HG03135 (cell line): ENCODE measurements around the gene DMPK.

Experiments used
- ATAC-seq: cut with Tn5 transposase; IDR thresholded peaks from one replicate; pipeline ENCODE4 v1.9.1; 2021; ENCODE audit warnings: mild to moderate bottlenecking, moderate library complexity; ENCODE audit not compliant: unreplicated experiment

The DMPK gene

DNA sequence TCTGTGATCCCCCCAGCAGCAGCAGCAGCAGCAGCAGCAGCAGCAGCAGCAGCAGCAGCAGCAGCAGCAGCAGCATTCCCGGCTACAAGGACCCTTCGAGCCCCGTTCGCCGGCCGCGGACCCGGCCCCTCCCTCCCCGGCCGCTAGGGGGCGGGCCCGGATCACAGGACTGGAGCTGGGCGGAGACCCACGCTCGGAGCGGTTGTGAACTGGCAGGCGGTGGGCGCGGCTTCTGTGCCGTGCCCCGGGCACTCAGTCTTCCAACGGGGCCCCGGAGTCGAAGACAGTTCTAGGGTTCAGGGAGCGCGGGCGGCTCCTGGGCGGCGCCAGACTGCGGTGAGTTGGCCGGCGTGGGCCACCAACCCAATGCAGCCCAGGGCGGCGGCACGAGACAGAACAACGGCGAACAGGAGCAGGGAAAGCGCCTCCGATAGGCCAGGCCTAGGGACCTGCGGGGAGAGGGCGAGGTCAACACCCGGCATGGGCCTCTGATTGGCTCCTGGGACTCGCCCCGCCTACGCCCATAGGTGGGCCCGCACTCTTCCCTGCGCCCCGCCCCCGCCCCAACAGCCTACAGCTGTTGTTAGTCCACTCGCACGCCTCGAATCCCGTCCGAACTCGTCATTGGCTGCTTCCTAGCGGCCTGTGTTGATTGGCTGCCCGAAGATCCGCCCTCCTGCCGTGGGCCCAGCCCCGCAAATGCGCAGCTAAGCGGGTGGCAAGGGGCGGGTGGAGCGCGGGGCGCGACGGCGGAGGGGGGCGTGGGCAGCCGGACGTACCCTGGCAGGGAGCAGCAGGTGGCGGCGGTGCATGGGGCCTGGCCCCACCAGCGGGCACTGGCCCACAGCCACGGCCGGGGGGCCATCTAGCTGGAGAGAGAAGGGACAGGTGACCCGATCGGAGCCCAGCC, 11.8 kb downstream of the DMPK start:
- peak; percentile 50 for ATAC-seq

DNA sequence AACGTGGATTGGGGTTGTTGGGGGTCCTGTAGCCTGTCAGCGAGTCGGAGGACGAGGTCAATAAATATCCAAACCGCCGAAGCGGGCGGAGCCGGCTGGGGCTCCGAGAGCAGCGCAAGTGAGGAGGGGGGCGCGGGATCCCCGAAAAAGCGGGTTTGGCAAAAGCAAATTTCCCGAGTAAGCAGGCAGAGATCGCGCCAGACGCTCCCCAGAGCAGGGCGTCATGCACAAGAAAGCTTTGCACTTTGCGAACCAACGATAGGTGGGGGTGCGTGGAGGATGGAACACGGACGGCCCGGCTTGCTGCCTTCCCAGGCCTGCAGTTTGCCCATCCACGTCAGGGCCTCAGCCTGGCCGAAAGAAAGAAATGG, 12.5 kb downstream of the DMPK start:
- no peak for ATAC-seq

DNA sequence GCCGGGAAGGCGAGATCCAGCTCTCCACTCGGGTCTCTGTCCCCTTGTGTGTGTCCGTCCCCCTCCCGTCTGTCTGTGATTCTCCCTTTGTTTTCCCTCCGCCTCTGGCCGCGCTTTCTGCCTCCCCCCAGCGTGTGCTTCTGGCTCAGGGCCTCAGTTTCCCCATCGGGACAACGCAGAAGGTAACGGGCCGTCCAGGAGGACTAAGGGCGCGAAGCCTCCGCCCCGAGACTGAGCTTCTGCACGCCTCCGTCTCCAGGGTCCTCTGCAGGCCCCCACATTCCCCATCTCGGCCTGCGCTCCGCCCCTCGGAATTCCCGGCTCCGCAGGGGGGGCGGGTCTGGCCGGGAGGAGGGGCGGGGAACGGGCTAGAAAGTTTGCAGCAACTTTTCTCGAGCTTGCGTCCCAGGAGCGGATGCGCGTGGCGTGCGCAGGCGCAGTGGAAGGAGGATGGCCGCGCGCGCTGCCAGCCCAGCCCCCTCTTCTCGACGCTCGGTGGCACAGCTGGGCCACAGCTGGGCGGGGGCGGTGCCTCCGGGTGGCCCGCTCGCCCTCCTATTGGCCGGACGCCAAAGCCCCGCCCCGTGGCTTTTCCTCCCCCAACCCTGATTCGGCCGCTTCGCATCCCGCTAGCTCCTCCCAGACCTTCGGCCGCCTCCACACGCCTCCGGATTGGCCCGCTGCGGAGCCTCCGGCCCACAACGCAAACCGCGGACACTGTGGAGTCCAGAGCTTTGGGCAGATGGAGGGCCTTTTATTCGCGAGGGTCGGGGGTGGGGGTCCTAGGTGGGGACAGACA, 13.1 kb downstream of the DMPK start, which contains the start of gene SIX5:
Gene SIX5, minus strand, starts transcription at position 269 of the 799 bp plus-strand sequence. CDS start 408 bp downstream, outside the sequence.
- peak; percentile 50 for ATAC-seq

DNA sequence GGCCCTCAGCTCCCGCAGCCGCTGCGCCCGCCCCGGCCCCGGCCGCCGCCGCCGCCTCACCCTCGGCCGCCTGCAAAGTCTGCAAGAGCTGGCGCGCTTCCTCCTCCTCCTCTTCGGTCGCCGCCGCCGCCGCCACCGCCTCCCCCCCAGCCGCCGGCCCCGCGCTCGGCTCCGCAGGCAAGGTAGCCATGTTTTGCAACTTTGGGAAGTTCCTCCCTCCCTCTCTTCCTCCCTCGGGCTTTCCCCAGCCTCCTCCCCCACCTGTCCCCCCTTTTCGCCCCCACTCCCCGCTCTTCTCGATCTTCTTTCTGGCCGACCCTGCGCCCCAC, 13.7 kb downstream of the DMPK start:
- ATAC-seq, result no peak

DNA sequence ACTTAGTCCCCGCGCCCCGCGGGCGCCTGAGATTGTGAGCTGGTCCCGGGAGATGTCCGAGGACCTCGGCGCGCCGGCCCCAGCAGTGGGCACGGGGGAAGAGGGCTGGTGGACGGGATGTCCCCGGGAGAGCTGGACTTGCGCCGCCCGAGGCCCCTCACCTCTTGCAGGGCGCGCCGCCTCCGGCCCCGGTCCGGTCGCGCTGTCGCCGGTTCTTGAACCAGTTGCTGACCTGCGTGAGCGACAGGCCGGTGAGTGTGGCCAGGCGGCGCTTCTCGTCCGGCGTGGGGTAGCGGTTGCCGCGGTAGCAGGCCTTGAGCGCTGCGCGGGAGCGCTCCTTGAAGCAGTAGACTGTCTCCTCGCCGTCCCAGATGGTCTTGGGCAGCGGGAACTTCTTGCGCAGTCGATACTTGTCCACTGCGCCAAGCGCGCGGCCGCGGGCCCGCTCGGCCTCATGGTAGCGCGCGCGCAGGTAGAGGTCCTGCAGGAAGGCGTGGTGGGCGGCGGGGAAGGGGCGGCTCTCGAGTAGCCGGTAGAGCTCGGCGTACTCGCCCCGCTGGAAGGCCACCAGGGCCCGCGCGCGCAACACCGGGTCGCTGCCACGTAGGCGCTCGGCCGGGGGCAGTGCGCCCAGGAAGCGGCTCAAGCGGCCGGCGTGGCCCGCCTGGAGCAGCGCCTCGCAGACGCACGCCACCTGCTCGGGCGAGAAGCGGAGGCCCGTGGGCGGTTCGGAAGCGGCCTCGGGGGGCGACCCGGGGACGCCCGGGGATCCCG, 14.2 kb downstream of the DMPK start:
- ATAC-seq, result no peak

DNA sequence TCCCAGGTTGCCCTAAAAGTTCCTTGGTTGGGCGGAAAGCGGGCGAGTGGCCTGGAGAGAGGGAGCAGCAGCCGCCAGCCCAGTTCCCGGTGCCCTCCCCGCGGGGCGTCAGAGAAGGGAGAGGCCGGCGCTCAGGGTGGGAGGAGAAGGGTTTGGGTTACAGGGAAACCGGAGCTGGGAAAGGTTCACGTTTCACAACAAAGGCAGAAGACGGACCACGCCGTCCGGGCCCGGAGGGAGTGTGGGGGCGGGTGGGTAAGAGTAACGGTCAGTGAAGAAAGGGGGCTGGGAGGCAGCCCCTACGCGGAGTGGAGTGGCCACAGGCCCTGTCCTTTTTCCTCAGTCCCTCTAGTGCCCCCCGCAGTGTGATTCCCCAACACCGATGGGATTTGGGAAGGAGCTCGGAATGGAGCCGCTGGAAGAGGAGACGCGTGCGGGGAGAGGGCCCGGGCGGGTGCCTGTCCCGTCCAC, 14.8 kb downstream of the DMPK start:
- ATAC-seq, result no peak

DNA sequence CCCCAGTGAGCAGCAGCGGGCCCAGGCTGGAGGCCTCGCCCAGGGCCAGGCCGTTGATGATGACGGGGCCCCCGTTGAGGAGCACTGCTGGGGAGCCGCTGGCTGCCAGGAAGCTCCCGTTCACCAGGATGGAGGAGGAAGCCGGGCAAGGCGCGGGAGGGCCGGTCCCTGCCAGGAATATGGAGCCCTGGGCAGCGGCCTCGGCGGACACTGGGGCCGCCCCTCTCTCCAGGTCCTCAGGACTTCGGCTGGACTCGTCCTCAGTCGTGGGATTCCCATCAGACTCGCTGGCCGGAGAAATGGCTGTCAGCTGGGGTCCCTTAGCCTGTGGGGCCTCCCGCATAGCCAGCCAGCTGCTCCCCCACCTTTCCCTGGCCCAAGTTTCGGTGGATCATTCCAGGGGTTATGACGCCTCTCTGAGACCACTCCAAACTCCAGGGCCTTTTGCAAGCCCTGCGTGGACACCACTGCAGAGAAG, 15.4 kb downstream of the DMPK start:
- ATAC-seq, result no peak

DNA sequence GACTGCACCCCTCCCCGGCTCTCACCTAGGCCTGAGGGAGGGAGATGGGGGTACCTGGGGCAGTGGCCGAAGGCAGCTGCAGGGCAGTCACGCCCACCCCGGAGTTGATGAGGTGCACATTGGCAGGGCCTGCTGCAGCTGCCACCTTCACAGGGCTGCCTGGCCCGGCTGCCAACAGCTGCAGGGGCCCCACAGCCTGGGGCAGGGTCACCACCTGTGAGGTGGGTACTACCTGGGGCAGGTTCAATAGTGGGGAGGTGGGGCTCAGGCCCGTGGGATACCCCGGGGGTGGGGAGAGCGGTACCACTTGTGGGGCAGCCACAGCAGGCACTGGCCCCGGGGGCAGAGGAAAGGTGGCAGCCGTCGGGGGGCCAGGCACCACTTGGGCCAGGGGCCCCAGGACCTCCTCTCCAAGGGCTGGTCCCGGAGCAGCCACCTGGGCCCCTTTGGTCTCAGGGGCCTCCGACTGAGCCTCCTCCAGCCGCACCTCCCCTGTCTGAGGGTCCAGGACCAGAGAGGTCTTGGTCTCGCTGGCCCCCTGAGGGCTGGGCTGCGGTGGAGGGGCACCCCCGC, 15.9 kb downstream of the DMPK start:
- no peak for ATAC-seq

DNA sequence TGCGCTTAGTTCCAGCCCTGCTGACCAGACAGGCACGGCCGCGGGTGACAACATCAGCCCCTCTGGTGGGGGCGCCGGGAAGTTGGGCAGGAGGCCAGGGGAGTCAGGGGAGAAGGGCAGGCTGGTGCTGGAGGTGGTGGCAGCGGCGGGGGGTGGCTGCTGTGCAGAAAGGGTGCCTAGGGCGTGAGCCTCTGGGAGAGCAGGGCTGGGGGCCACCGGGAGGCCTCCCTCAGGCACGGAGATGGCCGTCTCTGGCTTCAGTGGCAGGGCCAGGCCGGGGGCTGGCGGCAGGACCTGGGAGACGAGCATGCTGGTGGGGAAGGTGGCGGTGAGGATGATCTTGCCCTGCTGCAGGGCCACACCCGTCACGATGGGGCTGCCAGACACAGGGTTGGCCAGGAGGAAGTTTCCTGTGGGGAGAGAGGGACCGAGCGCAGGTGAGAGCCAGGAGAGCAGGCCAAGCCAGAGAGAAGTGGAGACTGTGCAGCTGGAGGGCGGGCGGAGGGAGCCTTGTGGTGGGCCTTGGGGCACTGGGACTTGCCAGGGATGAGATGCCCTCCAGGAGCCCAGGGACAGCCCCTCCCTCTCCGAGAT, 16.5 kb downstream of the DMPK start:
- no peak for ATAC-seq

DNA sequence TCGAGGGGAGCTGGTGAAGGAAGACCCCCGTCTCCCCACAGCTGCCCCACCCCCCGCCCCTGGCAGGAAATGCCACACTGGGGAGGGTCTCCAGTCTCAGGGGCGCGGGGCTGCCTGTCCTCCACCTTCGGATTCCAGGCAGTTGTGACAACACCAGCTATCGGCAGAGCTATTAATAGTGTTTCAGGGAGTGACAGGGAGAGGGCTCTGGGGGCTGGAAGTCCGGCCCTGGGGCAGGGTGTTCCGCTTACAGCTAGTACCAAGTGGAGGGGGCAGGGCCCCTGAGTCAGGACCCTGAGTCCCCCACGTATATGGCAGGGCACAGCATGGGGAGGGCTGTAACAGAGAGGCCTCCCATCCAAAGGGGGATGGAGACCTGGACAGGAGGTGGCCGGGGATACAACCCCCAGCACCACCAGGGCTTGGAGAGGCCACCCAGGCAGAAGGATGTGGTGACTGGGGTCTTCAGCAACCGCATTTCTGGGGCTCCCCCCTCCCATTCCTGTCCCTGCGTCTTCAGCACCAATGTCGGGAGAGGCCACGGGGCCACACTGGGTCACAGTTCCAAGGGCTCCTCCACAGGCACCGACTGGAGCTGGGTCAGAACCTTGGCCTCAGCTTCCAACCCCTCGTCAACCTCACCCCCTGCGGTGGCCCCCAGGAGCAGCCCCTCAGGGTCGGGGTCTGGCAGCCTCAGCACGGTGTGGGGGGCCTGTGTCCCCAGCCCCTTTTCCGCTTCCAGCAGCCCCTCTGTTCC, 17.2 kb downstream of the DMPK start:
- ATAC-seq, result no peak

DNA sequence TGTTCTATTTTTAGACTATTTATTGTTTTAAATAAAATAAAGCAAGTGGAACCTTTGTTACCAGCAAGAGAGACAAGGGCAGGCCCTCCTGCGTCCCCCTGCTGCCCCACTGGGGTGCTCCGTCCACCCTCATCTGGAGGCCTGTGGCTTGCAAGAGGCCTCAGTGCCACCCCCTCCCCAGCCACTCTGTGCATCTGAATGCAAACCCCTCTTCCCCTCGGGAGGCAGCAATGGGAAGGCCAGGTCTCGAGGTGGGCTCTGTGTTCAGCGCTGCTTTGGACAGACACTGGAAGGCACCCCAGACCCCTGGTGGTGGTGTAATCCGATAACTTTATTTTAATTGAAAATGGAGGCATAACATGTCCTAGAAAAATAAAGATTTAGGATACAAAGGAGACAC, 17.8 kb downstream of the DMPK start:
- ATAC-seq, result no peak

DNA sequence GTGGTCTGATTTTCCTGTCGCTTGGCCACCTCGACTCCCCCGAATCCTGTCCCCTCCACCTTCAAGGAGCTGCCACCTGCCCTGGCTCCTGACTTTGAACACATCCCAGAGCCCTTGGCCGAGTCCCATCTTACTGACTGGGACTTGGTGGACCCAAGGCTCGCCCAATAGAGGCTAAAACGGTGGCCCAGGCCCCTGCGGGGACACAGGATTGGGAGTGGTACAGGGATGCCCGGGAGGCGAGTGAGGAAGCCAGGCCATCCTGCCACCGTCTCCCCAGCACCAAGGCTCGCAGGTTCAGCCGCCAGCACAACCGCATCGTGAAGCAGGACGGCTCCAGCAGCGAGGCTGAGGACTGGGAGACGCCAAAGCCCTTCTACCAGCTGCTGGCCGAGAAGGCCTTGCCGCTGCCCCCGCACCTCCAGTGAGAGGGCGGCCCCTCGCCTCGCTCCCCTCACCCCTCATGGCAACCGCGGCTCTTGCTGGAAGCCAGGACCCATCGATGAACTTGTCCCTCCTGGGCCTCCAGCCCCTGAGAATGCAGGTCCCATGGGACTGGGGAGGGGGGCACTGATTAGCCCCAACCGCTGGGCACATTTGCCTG, 18.5 kb downstream of the DMPK start:
- no peak for ATAC-seq

DNA sequence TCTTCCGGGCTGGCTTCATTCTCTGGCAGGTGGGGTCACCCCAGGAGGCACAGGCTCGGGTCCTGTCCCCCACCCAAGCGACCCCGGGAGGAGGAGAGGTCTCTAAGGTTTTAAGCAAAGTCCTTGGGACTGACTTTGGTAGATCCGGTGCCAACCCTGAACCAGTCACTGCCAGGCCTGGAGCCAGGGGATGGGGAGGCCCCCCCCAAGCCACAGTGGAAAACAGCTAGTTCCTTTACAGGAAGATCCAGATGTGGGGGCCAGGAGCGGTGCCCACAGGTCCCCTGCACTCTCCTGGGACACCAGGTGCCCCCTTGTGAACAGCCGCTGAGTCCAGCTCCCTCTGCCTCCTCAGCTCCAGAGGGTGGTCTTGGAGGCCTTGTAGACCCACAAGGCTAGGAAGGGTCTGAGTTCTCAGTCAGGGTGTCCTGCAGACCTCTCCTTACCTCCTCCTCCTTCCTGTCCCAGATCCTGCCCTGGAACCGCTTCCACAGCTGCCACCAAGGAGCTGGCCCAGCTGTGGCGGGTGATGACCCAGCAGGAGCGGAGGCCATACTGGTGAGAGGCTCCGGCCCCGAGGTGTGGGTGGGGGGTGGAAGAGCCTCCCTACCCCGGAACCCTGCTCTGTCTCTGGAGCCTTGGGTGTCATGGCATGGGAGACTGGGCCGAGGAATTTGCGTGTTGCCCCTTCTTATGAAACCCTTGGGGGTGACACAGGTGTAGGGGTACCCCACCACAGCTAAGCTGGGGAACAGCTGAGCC, 19.2 kb downstream of the DMPK start:
- ATAC-seq, result no peak

DNA sequence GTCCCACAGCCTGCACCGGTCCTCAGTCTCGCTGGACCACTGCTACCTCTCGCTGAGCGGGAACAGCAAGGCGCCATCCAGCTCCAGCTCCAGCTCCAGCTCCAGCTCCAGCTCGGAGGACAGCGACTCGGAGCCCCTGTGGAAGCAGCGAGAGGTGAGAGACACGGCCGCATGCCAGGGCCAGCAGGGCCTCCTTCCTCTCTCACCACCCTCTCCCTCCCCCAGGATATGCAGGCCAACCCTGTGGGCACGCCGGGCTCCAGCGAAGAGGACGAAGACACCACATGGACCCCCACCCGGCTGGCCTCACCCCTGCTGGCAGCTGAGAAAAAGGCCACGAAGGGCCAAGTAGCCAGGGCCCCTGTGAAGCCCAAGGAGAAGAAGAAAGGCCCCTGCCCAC, 20.6 kb downstream of the DMPK start:
- no peak for ATAC-seq

DNA sequence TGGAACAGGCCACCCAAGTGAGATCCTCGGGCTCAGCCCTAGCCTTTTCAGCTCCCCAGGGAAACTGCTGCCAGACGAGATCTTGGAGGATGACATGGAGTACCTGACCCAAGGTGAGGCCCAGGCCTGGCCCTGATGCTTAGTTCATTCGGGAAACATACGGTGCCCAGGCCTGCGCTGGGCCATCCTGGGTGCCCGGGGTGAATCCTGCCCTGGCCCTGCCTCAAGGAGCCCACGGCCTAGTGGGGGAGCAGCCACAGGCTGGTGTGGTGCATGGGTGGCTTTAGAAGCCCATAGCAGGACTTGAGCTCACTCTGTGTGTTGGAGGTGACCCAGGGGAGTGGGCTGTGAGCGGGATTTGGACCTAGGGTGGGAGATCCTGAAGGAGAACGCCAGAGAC, 23.4 kb downstream of the DMPK start:
- ATAC-seq, result no peak

DNA sequence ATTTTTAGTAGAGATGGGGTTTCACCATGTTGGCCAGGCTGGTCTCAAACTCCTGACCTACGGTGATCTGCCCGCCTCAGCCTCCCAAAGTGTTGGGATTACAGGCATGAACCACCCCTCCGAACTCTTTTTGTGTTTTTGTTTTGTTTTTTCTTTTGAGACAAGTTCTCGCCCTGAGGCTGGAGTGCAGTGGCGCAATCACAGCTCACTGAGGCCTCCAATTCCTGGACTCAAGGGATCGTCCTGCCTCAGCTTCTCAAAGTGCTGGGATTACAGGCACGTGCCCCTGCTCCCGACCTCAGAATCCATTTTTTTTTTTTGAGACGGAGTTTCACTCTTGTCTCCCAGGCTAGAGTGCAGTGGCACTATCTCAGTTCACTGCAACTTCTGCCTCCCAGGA, 24.6 kb downstream of the DMPK start:
- ATAC-seq, result no peak

DNA sequence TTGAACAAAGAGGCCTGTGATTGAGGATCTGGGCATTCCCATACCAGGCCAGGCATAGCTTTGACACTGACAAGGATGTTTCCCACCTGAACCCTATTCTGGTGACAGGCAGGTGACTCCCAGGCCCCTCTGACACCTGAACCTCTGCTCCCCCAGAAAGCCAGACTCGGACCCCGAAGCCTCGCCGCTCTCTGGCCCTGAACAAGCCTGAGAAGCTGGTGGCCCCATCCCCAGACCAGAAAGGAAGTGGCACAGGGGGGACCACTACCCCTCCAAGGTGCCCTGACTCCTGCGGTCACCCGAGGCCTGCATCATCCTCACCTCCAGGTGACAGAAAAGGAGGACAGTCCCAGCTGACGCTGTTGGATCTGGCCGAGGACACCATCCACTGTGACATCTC, 28.0 kb downstream of the DMPK start:
- no peak for ATAC-seq

DNA sequence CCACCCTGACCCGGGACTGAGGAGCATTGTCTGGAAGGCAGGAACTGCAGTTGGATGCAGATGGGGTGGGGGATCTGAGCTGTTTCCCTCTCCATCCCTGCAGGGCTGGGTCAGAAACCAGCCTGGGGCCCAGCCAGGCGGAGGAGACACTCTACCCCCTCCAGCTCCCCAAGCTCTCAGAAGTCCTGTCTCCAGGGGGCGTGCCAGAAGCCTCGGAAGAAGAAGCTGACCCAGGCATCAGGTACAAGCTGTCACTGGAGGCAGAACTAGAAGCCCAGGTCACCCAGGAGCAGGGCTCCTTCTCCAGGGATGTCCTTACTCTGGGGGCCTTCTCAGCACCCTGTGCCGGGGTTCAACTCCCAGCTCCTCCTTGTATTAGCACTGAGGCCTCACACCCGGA, 28.7 kb downstream of the DMPK start:
- ATAC-seq, result no peak

DNA sequence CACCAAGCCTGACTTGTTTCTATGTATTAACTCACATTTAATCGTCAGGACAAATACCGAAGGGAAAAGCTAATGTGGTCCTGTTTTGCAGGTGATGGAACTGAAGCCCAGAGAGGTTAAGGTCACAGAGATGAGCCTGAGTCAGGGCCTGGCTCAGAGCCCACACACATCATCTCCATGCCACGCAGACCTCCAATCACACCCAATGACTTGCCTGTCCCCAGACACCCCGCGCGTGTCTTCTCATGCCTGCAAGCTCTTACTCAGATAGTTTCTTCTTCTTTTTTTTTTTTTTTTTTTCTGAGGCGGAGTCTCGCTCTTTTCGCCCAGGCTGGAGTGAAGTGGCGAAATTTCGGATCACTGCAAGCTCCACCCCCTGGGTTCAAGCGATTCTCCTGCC, 29.7 kb downstream of the DMPK start:
- no peak for ATAC-seq
